Mammary epithelial cell (primary cell): ENCODE measurements around the gene RHOBTB1.

Experiments
- EZH2 ChIP-seq: IDR thresholded peaks from 2 replicates; pipeline ENCODE4 v1.6.1; 2012; ENCODE audit warnings: low read length, inconsistent platforms, borderline replicate concordance
- TF ChIP-seq, protein P1 (sequence below), 2 donors: IDR thresholded peaks in 1 of 2; conservative IDR thresholded peaks in 1 of 2; 2 replicates each; pipeline ENCODE4 v1.5.1; 2011 to 2012; ENCODE audit warnings: inconsistent platforms in 2 of 2, low read length in 2 of 2, mild to moderate bottlenecking in 2 of 2, control low read depth in 1 of 2, low read depth in 1 of 2; ENCODE audit not compliant: insufficient read depth in 1 of 2; ENCODE audit errors: extremely low read depth in 1 of 2

DNA sequence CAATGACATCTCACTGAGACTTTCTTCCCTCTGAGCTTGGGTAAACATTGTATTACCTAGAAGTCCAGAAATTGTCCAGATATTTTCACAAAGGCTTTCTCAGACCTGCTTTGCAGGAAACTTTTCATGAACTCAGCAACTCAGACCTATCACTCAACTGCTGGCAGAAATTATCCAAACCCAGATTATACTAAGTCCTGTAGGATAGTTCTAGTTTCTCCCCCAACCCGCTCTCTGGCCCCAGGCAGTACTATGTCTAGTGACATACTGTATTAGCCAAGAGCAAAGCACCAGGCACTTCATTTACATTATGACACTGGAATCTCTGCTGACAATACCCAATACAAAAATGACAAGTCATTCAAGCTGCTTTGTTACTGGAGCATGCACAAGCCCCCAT is 75.0 kb downstream of the RHOBTB1 start:
- TF ChIP-seq, protein P1, sequence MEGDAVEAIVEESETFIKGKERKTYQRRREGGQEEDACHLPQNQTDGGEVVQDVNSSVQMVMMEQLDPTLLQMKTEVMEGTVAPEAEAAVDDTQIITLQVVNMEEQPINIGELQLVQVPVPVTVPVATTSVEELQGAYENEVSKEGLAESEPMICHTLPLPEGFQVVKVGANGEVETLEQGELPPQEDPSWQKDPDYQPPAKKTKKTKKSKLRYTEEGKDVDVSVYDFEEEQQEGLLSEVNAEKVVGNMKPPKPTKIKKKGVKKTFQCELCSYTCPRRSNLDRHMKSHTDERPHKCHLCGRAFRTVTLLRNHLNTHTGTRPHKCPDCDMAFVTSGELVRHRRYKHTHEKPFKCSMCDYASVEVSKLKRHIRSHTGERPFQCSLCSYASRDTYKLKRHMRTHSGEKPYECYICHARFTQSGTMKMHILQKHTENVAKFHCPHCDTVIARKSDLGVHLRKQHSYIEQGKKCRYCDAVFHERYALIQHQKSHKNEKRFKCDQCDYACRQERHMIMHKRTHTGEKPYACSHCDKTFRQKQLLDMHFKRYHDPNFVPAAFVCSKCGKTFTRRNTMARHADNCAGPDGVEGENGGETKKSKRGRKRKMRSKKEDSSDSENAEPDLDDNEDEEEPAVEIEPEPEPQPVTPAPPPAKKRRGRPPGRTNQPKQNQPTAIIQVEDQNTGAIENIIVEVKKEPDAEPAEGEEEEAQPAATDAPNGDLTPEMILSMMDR (conservative IDR thresholded peaks at IDR 0.05 in 1 of 2, IDR thresholded peaks at IDR 0.05 in 1 of 2; ENCODE audit: extremely low read depth in 1 of 2, insufficient read depth in 1 of 2, low read depth in 1 of 2, low read length in 2 of 2), result no peak
- no peak for TF ChIP-seq EZH2
